T-cell (primary cell): ENCODE data around the gene CLCN2. TPM values are rescaled to one million over a fixed set of nuclear protein-coding genes. Genes with fewer than 3 reads are reported as not detected.

Source experiments
- ATAC-seq, 4 experiments: fragments of 200-7000 bp in 3 of 4; fragments of 150-1000 bp in 1 of 4; cut with Tn5 transposase; replicated peaks in 1 of 4; 1 replicate in 3 of 4; 2 replicates in 1 of 4; pipeline ENCODE4 v1.10.0; 2021; ENCODE audit warnings: moderate library complexity in 3 of 4, mild to moderate bottlenecking in 2 of 4, moderate number of reproducible peaks in 1 of 4
- CTCF ChIA-PET, 2 donors: fragments of 300-600 bp; sonication (Branson Sonifier 250); formaldehyde crosslinking; loops; one replicate each; lab custom pipeline; 2022; ENCODE audit warnings: antibody characterized with exemption in 2 of 2; lab: Charles Lee
- POLR2A ChIA-PET, 2 donors: fragments of 300-600 bp; sonication (Branson Sonifier 250); formaldehyde crosslinking; loops; one replicate each; lab custom pipeline; 2022; ENCODE audit warnings: antibody characterized with exemption in 2 of 2; lab: Charles Lee
- DNase-seq, 35 experiments: peaks; one replicate each; pipeline versions ENCODE4 v3.0.0 to v3.0.0-alpha.2; 2013 to 2023
- H3K27ac ChIP-seq: one replicate; pipeline ENCODE4 v1.5.1; 2013; ENCODE audit warnings: low read length
- H3K27me3 ChIP-seq, 2 experiments: replicated peaks in 1 of 2; 1 replicate in 1 of 2; 2 replicates in 1 of 2; pipeline versions ENCODE4 v1.6.1 to v1.7.0; 2013; ENCODE audit warnings: low read length in 1 of 2, mixed read lengths in 1 of 2; ENCODE audit not compliant: control insufficient read depth in 2 of 2, insufficient read depth in 2 of 2; ENCODE audit errors: extremely low read depth in 1 of 2
- H3K36me3 ChIP-seq, 2 donors: 1 replicate in 1 of 2; 2 replicates in 1 of 2; pipeline versions ENCODE4 v1.6.1 to v1.7.0; 2013; ENCODE audit warnings: low read length in 1 of 2; ENCODE audit not compliant: control insufficient read depth in 2 of 2, insufficient read depth in 1 of 2; ENCODE audit errors: extremely low read depth in 1 of 2
- H3K4me1 ChIP-seq, 2 experiments: 1 replicate in 1 of 2; 2 replicates in 1 of 2; pipeline versions ENCODE4 v1.6.1 to v1.7.0; 2013; ENCODE audit warnings: low read length in 2 of 2, mixed read lengths in 1 of 2; ENCODE audit not compliant: insufficient read depth in 2 of 2, control insufficient read depth in 1 of 2; ENCODE audit errors: extremely low read depth in 1 of 2
- H3K4me3 ChIP-seq, 2 donors: 1 replicate in 1 of 2; 2 replicates in 1 of 2; pipeline versions ENCODE4 v1.5.1 to v1.7.0; 2013; ENCODE audit warnings: mild to moderate bottlenecking in 2 of 2, low read length in 1 of 2, moderate library complexity in 1 of 2; ENCODE audit not compliant: control insufficient read depth in 1 of 2; ENCODE audit errors: extremely low read depth in 1 of 2
- H3K9me3 ChIP-seq: 2 replicates; pipeline ENCODE4 v1.7.0; 2013
- H3K27ac Mint-ChIP-seq, 2 donors: one replicate each; pipeline ENCODE4 v1.8.0; 2020 to 2021; ENCODE audit warnings: mild to moderate bottlenecking in 2 of 2, mixed read lengths in 2 of 2
- H3K27me3 Mint-ChIP-seq, 2 donors: one replicate each; pipeline ENCODE4 v1.8.0; 2021 to 2022; ENCODE audit warnings: mixed read lengths in 2 of 2
- H3K36me3 Mint-ChIP-seq: one replicate; pipeline ENCODE4 v1.8.0; 2021; ENCODE audit warnings: mixed read lengths
- H3K4me1 Mint-ChIP-seq, 3 donors: one replicate each; pipeline ENCODE4 v1.8.0; 2020 to 2022; ENCODE audit warnings: mixed read lengths in 3 of 3, mild to moderate bottlenecking in 1 of 3
- H3K4me3 Mint-ChIP-seq, 3 donors: one replicate each; pipeline ENCODE4 v1.8.0; 2020 to 2022; ENCODE audit warnings: mild to moderate bottlenecking in 3 of 3, mixed read lengths in 3 of 3, moderate library complexity in 3 of 3
- H3K9me3 Mint-ChIP-seq, 3 donors: one replicate each; pipeline ENCODE4 v1.8.0; 2020 to 2022; ENCODE audit warnings: mixed read lengths in 3 of 3
- WGBS: methylation state at CpG from one replicate; pipeline ENCODE4 v1.1.5; 2013; ENCODE audit warnings: missing lambda C conversion rate; ENCODE audit not compliant: insufficient coverage; 5-methylcytosine and 5-hydroxymethylcytosine counted together
- total RNA-seq, 35 experiments: library from RNA in 6 of 35; stranded (reverse) in 6 of 35; fragments of 120-200 nt in 1 of 35; gene quantifications; one replicate each; pipeline versions ENCODE4 v1.2.1 to v1.2.4 and lab custom pipeline; 2013 to 2026

The CLCN2 gene
- total RNA-seq, 5 donors from 2014 or later (not counting 1 experiment from before 2014, with no cell fraction given) = 3.2 to 5.9 (median 4.6) TPM

DNA sequence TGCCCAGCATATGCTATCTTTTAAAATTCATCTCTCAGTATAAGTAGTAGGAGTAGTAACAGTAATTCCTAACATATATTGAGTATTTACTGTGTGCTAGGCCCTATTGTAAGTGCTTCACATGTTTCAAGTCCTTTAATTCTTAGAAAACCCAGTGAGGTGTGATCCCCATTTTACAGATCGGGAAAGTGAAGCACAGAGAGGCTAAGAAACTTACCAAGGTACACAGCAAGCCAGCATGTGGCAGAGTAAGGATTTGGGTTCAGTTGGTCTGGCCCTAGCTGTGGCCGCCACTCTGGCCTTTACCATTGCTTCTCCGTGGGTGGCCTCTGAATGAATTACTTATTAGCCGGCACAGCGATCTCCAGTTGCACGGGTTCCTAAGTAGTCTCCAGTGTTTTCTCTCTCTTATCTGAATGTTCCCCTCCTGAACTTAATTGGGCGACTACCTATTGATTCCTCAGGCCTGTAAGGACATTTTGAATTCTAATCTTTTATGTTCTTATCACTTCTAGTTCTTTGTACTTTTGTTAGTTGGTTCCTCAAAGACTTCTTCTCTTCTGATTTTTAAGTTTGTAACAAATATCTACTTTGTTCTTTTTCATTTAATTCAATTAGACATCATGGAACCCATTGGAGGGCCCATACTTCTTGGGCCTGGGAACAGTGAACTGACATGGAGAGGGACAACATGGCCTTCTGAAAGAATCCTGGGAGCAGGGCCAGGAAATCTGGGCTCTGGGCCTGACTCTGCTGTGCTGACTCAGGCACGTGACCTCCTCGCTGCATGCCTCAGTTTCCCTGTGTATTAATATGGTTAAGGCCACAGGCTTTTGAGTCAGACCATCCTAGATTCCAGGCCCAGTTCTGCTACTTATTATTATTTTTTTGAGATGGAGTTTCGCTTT is 11.6 kb downstream of the CLCN2 start:
- H3K9me3 ChIP-seq = no peaks in the 10 kb centered on the region
- H3K27me3 ChIP-seq = peaks cover 0 to 3% of the 10 kb centered on the region in 2 experiments
- ATAC-seq (no peak), DNase-seq (no peak)
- no peaks in the 10 kb centered on the region for H3K27me3 Mint-ChIP-seq
- WGBS = no CpG with 5 or more reads among the region's 10 CpGs
- H3K36me3 Mint-ChIP-seq = no peaks in the 10 kb centered on the region
- H3K4me3 ChIP-seq = no peak overlapping the region
- no peaks in the 10 kb centered on the region for H3K36me3 ChIP-seq
- no peak overlapping the region for H3K4me3 Mint-ChIP-seq
- H3K4me1 Mint-ChIP-seq = peaks cover 0 to 4% (median 0%) of the 10 kb centered on the region in 3 donors
- H3K4me1 ChIP-seq = peaks cover 0 to 10% of the 10 kb centered on the region in 2 experiments
- no peaks in the 10 kb centered on the region for H3K9me3 Mint-ChIP-seq
- POLR2A ChIA-PET = no interaction called here
- H3K27ac Mint-ChIP-seq = no peak overlapping the region
- CTCF ChIA-PET = no interaction called here
- no peak overlapping the region for H3K27ac ChIP-seq

DNA sequence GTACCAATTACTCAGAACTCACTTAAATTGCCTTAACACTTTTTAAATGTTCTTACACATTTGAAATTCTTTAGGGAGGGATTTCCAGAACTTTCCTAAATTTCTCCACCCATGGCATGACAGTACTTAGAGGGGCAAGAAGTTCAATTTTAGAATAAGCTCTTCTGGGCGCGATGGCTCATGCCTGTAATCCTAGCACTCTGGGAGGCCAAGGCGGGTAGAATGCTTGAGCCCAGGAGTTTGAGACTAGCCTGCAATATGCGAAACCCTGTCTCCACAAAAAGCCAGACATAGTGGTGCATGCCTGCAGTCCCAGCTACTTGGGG is 13.4 kb downstream of the CLCN2 start:
- H3K4me1 Mint-ChIP-seq = no peaks in the 10 kb centered on the region
- H3K27ac ChIP-seq = no peak overlapping the region
- 94% methylated on average over 4 of the region's 4 CpGs for WGBS
- no peak overlapping the region for H3K27ac Mint-ChIP-seq
- DNase-seq (no peak), ATAC-seq (no peak)
- H3K27me3 ChIP-seq = no peaks in the 10 kb centered on the region
- H3K36me3 ChIP-seq = peaks cover 0 to 7% of the 10 kb centered on the region in 2 donors
- ChIA-PET CTCF (interaction anchor here in 1 of 2 donors (0.8 kb wide), 1 partner anchor 1499 kb away, joined by 4 read pairs; no protein-coding TSS in a partner anchor), POLR2A (no interaction called here)
- no peaks in the 10 kb centered on the region for H3K9me3 Mint-ChIP-seq
- H3K9me3 ChIP-seq = no peaks in the 10 kb centered on the region
- no peak overlapping the region for H3K4me3 Mint-ChIP-seq
- H3K36me3 Mint-ChIP-seq = peaks cover 3% of the 10 kb centered on the region
- no peak overlapping the region for H3K4me3 ChIP-seq
- no peaks in the 10 kb centered on the region for H3K27me3 Mint-ChIP-seq
- no peaks in the 10 kb centered on the region for H3K4me1 ChIP-seq

DNA sequence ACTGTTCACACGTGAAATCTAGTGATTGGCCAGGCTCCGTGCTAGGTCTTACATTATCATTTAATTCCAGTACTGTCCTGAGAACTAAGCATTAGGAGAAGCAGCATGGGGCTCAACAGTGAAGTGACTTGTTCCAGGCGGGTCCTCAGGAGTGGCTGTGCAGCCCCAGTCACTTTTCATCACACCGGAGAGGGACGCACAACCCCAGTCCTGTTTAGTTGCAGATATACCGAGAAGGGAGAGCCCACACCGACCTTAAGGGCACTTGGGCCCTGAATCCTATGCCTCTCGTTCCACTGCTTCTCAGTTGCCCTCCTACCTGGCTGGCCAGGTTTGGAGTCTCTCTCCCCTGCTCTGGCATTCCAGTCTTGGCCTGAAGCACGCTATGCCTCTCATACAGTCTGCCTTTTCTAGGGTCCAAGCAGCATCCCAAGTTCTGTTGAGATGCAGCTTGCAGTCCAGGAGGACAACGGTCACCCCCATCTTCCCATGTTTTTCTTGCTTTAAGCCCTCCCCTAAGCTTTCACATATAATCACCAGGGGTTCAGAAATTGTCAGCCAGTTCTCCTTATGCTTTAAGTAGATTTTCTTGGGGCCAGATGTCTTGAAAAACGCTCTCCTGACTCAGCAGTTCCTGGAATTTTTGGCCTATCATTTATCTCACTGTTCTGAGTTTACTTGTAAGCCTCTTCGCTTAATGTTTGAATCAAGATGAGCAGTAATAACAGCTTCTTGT is 13.9 kb downstream of the CLCN2 start:
- no peak overlapping the region for H3K4me3 Mint-ChIP-seq
- no peak overlapping the region for H3K27ac Mint-ChIP-seq
- no peak overlapping the region for H3K4me3 ChIP-seq
- ChIA-PET POLR2A (no interaction called here), CTCF (interaction anchor here in 1 of 2 donors (0.8 kb wide), 1 partner anchor 1498 kb away, joined by 4 read pairs; no protein-coding TSS in a partner anchor)
- DNase-seq (no peak), ATAC-seq (no peak)
- peaks cover 0 to 7% of the 10 kb centered on the region in 2 donors for H3K36me3 ChIP-seq
- H3K9me3 ChIP-seq = no peaks in the 10 kb centered on the region
- no peak overlapping the region for H3K27ac ChIP-seq
- no peaks in the 10 kb centered on the region for H3K4me1 ChIP-seq
- 89% methylated on average over 10 of the region's 12 CpGs for WGBS
- H3K4me1 Mint-ChIP-seq = no peaks in the 10 kb centered on the region
- H3K9me3 Mint-ChIP-seq = no peaks in the 10 kb centered on the region
- peaks cover 7% of the 10 kb centered on the region for H3K36me3 Mint-ChIP-seq
- no peaks in the 10 kb centered on the region for H3K27me3 ChIP-seq
- H3K27me3 Mint-ChIP-seq = no peaks in the 10 kb centered on the region

DNA sequence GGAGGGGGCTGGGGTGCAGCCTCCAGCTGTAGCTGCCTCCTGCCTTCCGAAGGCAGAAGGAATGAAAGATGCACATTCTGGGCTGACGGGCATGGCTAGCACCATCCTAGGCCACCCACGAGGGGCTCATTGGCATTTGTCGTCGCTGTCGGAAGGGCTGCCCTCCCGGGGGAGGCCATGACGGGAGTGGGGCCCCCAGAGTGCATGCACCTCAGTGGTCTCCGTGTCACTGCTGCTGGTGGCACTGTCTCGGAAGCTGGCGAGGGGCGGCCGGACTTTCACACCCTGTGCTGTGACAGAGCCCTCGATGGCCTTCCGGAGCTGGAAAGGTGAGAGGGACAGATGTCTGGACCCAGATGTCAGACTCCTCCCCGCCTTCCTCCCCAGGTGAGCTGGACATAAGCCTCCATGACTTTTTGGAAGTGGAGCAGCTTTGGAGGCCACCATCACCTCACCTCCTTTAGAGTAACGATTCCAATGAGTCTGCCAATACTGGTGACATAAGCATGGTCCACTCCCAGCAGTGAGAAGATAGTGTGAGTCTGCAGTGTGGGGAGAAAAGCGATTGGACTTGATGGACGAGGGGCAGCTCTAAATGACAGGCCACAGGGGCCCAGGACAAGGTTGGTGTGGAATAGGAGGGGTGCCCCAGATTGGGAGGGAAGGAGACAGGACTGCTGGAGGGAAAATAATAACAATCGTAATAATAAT is 14.8 kb downstream of the CLCN2 start:
- ATAC-seq (no peak), DNase-seq (no peak)
- 92% methylated on average over 17 of the region's 20 CpGs for WGBS
- POLR2A ChIA-PET = no interaction called here
- CTCF ChIA-PET = no interaction called here
- no peaks in the 10 kb centered on the region for H3K4me1 ChIP-seq
- no peak overlapping the region for H3K27ac Mint-ChIP-seq
- H3K27me3 ChIP-seq = no peaks in the 10 kb centered on the region
- H3K4me3 Mint-ChIP-seq = no peak overlapping the region
- H3K27me3 Mint-ChIP-seq = no peaks in the 10 kb centered on the region
- H3K9me3 ChIP-seq = no peaks in the 10 kb centered on the region
- no peak overlapping the region for H3K4me3 ChIP-seq
- no peaks in the 10 kb centered on the region for H3K4me1 Mint-ChIP-seq
- H3K36me3 ChIP-seq = peaks cover 0 to 7% of the 10 kb centered on the region in 2 donors
- peaks cover 7% of the 10 kb centered on the region for H3K36me3 Mint-ChIP-seq
- no peaks in the 10 kb centered on the region for H3K9me3 Mint-ChIP-seq
- no peak overlapping the region for H3K27ac ChIP-seq

DNA sequence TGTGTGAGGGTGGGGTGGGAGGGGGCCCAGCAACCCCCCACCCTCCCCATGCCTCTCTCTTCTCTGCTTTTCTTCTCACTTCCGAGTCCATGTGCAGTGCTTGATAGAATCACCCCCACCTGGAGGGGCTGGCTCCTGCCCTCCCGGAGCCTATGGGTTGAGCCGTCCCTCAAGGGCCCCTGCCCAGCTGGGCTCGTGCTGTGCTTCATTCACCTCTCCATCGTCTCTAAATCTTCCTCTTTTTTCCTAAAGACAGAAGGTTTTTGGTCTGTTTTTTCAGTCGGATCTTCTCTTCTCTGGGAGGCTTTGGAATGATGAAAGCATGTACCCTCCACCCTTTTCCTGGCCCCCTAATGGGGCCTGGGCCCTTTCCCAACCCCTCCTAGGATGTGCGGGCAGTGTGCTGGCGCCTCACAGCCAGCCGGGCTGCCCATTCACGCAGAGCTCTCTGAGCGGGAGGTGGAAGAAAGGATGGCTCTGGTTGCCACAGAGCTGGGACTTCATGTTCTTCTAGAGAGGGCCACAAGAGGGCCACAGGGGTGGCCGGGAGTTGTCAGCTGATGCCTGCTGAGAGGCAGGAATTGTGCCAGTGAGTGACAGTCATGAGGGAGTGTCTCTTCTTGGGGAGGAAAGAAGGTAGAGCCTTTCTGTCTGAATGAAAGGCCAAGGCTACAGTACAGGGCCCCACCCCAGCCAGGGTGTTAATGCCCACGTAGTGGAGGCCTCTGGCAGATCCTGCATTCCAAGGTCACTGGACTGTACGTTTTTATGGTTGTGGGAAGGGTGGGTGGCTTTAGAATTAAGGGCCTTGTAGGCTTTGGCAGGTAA is 15.9 kb downstream of the CLCN2 start:
- POLR2A ChIA-PET = no interaction called here

More for the DNA sequence above, 15.9 kb downstream of the CLCN2 start:
- no peaks in the 10 kb centered on the region for H3K27me3 ChIP-seq
- Mint-ChIP-seq H3K27me3 (no peaks in the 10 kb centered on the region), H3K4me3 (no peak overlapping the region), H3K9me3 (no peaks in the 10 kb centered on the region), H3K36me3 (peaks cover 10% of the 10 kb centered on the region), H3K27ac (no peak overlapping the region), H3K4me1 (no peaks in the 10 kb centered on the region)
- H3K36me3 ChIP-seq = peaks cover 0 to 7% of the 10 kb centered on the region in 2 donors
- H3K9me3 ChIP-seq = no peaks in the 10 kb centered on the region
- 75% methylated on average over 8 of the region's 14 CpGs for WGBS
- DNase-seq (no peak), ATAC-seq (peak in 3 of 4 experiments; percentile 34 to 38 (median 35))
- H3K27ac ChIP-seq = no peak overlapping the region
- CTCF ChIA-PET = no interaction called here
- H3K4me3 ChIP-seq = no peak overlapping the region
- H3K4me1 ChIP-seq = no peaks in the 10 kb centered on the region
